Vagina (tissue), 2 donors: ENCODE measurements around the gene SGK2. TPM values are rescaled to one million over a fixed set of nuclear protein-coding genes. Genes with fewer than 3 reads are reported as not detected.

Experiments
- DNase-seq, 2 donors: peaks; one replicate each; pipeline ENCODE4 v3.0.0-alpha.2; 2017; ENCODE audit errors: extremely low spot score in 2 of 2
- H3K27ac ChIP-seq: fragments of 200-600 bp; sonication (generic); one replicate; pipeline ENCODE4 v1.5.1; 2019
- H3K27me3 ChIP-seq: fragments of 200-600 bp; sonication (generic); one replicate; pipeline ENCODE4 v1.5.1; 2019
- H3K36me3 ChIP-seq, 2 donors: fragments of 200-600 bp; sonication (generic); one replicate each; pipeline ENCODE4 v1.5.1; 2017 to 2019
- H3K4me1 ChIP-seq: fragments of 200-600 bp; sonication (generic); one replicate; pipeline ENCODE4 v1.5.1; 2019
- H3K4me3 ChIP-seq, 2 donors: fragments of 200-600 bp; sonication (generic); 1 replicate in 1 of 2; 2 replicates in 1 of 2; pipeline ENCODE4 v1.5.1; 2016 to 2019
- H3K9me3 ChIP-seq: fragments of 200-600 bp; sonication (generic); one replicate; pipeline ENCODE4 v1.5.1; 2019
- POLR2A ChIP-seq, 2 donors: fragments of 450-650 bp; IDR thresholded peaks; one replicate each; pipeline ENCODE4 v1.6.1; 2017; ENCODE audit warnings: antibody characterized with exemption in 2 of 2, mild to moderate bottlenecking in 2 of 2, moderate library complexity in 2 of 2
- POLR2AphosphoS5 ChIP-seq, 2 donors: sonication (generic); formaldehyde crosslinking; IDR thresholded peaks; one replicate each; pipeline ENCODE4 v1.9.0; 2017; ENCODE audit warnings: antibody characterized with exemption in 2 of 2, mild to moderate bottlenecking in 2 of 2, low read depth in 1 of 2; ENCODE audit not compliant: insufficient read depth in 1 of 2
- intact Hi-C: fragments of 100-400 bp; cut with DNase I; formaldehyde crosslinking; loops from one replicate; pipeline ENCODE4 v1.15.1; 2023
- total RNA-seq: library from RNA; depleted of rRNA; stranded (reverse); fragments of >200 nt; gene quantifications from one replicate; pipeline ENCODE4 v1.2.3, GENCODE V29; 2016
- TF ChIP-seq, protein P1 (sequence below), 3 experiments: fragments of 450-650 bp in 2 of 3; fragments of 200-600 bp in 1 of 3; sonication (generic) in 1 of 3; IDR thresholded peaks; one replicate each; pipeline ENCODE4 v1.5.1; 2017 to 2019; ENCODE audit warnings: antibody characterized with exemption in 3 of 3, mild to moderate bottlenecking in 2 of 3, moderate library complexity in 2 of 3

Gene SGK2
- total RNA-seq, 1 donor from 2014 or later, result 5.4 TPM

DNA sequence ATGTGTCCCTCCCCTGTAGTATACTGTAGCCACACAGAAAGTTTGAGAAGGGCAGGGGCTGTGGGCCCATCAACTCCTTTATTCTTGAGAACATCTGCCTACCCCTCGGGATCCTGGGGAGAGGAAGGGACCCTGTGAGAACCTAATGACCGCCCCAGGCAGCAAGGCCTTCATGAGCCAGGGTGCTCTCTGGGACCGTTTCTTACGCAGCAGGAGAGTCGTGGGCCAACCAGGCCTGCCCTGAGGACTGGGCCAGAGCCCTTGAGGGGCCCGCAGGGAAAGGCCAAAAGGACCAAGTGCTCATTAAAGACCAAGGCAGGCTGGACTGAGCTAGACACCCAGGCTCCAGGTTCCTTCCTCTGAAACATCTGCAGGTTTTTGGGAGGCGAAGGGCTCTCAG, 5.2 kb downstream of the SGK2 start:
- Histone ChIP-seq H3K27ac (no peak overlapping the region), H3K4me1 (no peaks in the 10 kb centered on the region), H3K27me3 (no peaks in the 10 kb centered on the region), H3K36me3 (no peaks in the 10 kb centered on the region), H3K9me3 (no peaks in the 10 kb centered on the region), H3K4me3 (no peak overlapping the region)
- DNase-seq, result no peak
- intact Hi-C loops, result no loop called here
- TF ChIP-seq POLR2A (IDR thresholded peaks at IDR 0.05) (no peak), POLR2AphosphoS5 (IDR thresholded peaks at IDR 0.05; ENCODE audit: insufficient read depth in 1 of 2, low read depth in 1 of 2) (no peak)
- TF ChIP-seq, protein P1, sequence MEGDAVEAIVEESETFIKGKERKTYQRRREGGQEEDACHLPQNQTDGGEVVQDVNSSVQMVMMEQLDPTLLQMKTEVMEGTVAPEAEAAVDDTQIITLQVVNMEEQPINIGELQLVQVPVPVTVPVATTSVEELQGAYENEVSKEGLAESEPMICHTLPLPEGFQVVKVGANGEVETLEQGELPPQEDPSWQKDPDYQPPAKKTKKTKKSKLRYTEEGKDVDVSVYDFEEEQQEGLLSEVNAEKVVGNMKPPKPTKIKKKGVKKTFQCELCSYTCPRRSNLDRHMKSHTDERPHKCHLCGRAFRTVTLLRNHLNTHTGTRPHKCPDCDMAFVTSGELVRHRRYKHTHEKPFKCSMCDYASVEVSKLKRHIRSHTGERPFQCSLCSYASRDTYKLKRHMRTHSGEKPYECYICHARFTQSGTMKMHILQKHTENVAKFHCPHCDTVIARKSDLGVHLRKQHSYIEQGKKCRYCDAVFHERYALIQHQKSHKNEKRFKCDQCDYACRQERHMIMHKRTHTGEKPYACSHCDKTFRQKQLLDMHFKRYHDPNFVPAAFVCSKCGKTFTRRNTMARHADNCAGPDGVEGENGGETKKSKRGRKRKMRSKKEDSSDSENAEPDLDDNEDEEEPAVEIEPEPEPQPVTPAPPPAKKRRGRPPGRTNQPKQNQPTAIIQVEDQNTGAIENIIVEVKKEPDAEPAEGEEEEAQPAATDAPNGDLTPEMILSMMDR (IDR thresholded peaks at IDR 0.05), result no peak

DNA sequence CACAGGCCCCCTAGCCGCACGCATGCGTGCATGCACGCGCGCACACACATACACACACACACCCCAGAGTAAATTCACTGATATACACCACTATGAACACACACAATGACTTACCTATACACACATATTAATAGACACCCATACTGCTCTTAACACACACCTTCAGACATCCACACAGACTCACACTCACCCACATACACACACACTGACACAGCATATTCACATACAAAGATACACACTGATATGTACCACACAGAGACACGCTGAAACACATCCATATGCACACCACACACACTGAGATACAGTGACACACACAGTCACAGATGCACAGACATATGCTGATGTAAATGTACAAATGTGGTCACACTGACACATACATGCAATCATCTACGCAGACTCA, 5.6 kb downstream of the SGK2 start:
- Histone ChIP-seq H3K36me3 (no peaks in the 10 kb centered on the region), H3K4me3 (no peak overlapping the region), H3K4me1 (no peaks in the 10 kb centered on the region), H3K9me3 (no peaks in the 10 kb centered on the region), H3K27me3 (no peaks in the 10 kb centered on the region), H3K27ac (no peak overlapping the region)
- TF ChIP-seq POLR2AphosphoS5 (IDR thresholded peaks at IDR 0.05; ENCODE audit: insufficient read depth in 1 of 2, low read depth in 1 of 2), result no peak
- TF ChIP-seq POLR2A (IDR thresholded peaks at IDR 0.05), result no peak
- TF ChIP-seq, protein P1 (IDR thresholded peaks at IDR 0.05), result no peak
- intact Hi-C loops, result no loop called here
- no peak for DNase-seq

DNA sequence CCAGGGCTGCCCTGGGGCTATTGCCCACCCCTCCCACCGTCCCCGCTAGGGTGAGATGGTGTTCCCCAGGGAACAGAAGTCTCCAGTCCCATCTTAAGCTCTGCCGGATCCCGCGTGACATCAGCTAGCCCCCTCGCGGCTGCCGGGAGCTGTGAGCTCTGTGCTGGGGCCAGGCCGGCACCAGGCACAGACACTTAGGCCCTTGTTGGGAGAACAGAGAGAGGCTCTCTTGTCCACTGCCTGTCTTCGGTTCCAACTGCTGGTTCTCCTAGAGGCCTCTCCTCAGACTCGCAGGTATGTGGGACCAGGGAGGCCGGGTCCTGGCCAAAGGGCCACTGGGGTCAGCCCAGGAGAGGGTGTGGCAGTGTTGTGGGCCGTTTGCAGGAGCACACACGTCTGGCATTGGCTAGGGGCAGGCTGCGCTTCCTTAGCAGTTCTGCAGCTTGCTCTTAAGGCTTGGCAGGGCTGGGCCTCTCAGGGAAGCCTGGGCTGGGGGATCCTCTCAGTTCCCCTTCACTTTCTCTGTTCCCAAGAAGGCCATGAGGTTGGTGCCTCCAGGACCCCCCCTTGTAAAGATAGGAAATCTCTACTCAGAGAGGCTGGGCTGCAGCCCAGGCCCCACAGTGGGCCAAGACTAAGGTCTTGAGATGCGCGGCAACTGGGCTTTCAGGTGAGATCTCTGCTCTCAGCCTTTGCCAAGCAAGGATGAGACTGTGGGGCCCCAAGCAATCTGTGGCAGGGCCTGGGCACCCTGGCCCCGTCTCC, 6.3 kb downstream of the SGK2 start:
- no peaks in the 10 kb centered on the region for H3K4me1 ChIP-seq
- H3K27me3 ChIP-seq, result no peaks in the 10 kb centered on the region
- H3K9me3 ChIP-seq, result no peaks in the 10 kb centered on the region
- H3K4me3 ChIP-seq, result no peak overlapping the region
- intact Hi-C loops, result no loop called here
- H3K27ac ChIP-seq, result no peak overlapping the region
- no peak for DNase-seq
- no peaks in the 10 kb centered on the region for H3K36me3 ChIP-seq
- TF ChIP-seq POLR2A (IDR thresholded peaks at IDR 0.05) (no peak), POLR2AphosphoS5 (IDR thresholded peaks at IDR 0.05; ENCODE audit: insufficient read depth in 1 of 2, low read depth in 1 of 2) (no peak)
- TF ChIP-seq, protein P1 (IDR thresholded peaks at IDR 0.05), result no peak

DNA sequence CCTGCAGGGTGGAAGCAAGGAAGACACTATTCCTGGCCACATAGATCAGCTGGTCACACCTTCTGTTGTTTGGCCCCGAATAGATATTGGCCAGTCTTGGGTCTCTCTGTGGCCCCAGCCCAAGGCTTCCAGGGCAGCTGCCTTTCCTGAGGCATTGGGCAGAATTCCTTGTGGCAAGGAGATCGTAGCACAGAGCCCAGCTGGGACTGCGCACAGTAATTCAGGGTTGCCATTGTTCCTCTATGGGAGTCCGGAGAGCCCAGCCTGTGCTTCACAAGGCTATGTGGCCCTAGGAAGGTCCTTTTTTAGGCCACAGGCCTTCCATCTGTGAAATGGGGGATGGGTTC, 6.9 kb downstream of the SGK2 start:
- Histone ChIP-seq H3K9me3 (no peaks in the 10 kb centered on the region), H3K27me3 (no peaks in the 10 kb centered on the region), H3K4me3 (no peak overlapping the region), H3K4me1 (no peaks in the 10 kb centered on the region), H3K36me3 (no peaks in the 10 kb centered on the region), H3K27ac (no peak overlapping the region)
- no peak for DNase-seq
- no peak for TF ChIP-seq POLR2A (IDR thresholded peaks at IDR 0.05)
- TF ChIP-seq, protein P1 (IDR thresholded peaks at IDR 0.05), result no peak
- intact Hi-C loops, result no loop called here

DNA sequence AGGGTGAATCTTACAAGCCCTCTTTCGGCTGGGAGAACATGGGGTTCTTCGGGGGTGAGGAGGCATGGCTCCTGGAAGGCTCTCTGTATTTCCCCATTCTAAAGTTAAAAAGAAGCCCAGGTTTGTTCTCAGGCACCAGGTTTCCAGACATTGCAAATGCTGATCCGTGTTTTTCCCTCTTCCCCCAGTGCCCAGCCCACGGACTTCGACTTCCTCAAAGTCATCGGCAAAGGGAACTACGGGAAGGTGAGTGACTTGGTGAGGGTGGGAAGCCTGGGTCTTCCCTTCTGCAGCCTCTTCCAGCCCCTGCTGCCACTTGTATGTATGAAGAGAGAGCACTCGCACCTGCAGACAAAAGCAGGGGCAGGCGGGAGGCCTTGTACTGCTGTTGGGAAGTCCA, 8.7 kb downstream of the SGK2 start:
- no peak overlapping the region for H3K27ac ChIP-seq
- H3K36me3 ChIP-seq, result no peaks in the 10 kb centered on the region
- no peak overlapping the region for H3K4me3 ChIP-seq
- no peaks in the 10 kb centered on the region for H3K4me1 ChIP-seq
- no peak for DNase-seq
- no peaks in the 10 kb centered on the region for H3K27me3 ChIP-seq
- no peak for TF ChIP-seq POLR2AphosphoS5 (IDR thresholded peaks at IDR 0.05; ENCODE audit: insufficient read depth in 1 of 2, low read depth in 1 of 2)
- TF ChIP-seq, protein P1 (IDR thresholded peaks at IDR 0.05), result no peak
- no peak for TF ChIP-seq POLR2A (IDR thresholded peaks at IDR 0.05)
- no peaks in the 10 kb centered on the region for H3K9me3 ChIP-seq
- intact Hi-C loops, result no loop called here
